Neutrophil (primary cell): ENCODE results near the gene IDE.

Experiments
- H3K27ac ChIP-seq: fragments of 200-600 bp; sonication (generic); 2 replicates; pipeline ENCODE4 v1.5.1; 2016; ENCODE audit warnings: mild to moderate bottlenecking, moderate library complexity
- H3K27me3 ChIP-seq: fragments of 200-600 bp; sonication (generic); 2 replicates; pipeline ENCODE4 v1.6.0; 2016; ENCODE audit warnings: mild to moderate bottlenecking
- H3K36me3 ChIP-seq: fragments of 200-600 bp; sonication (generic); 2 replicates; pipeline ENCODE4 v1.5.1; 2017
- H3K4me1 ChIP-seq, 2 experiments: fragments of 200-600 bp in 1 of 2; sonication (generic) in 1 of 2; 1 replicate in 1 of 2; 2 replicates in 1 of 2; pipeline versions ENCODE4 v1.5.1 to v1.6.1; 2013 to 2016; ENCODE audit warnings: low read depth in 1 of 2, low read length in 1 of 2, mild to moderate bottlenecking in 1 of 2, moderate library complexity in 1 of 2; ENCODE audit not compliant: control insufficient read depth in 1 of 2, insufficient read depth in 1 of 2
- H3K4me3 ChIP-seq, 2 experiments: fragments of 200-600 bp in 1 of 2; sonication (generic) in 1 of 2; 1 replicate in 1 of 2; 2 replicates in 1 of 2; pipeline ENCODE4 v1.5.1; 2013 to 2016; ENCODE audit warnings: low read depth in 1 of 2, low read length in 1 of 2, mild to moderate bottlenecking in 1 of 2, moderate library complexity in 1 of 2
- H3K9me3 ChIP-seq: fragments of 200-600 bp; sonication (generic); 2 replicates; pipeline ENCODE4 v1.5.1; 2016
- CTCF ChIP-seq: fragments of 200-600 bp; sonication (generic); IDR thresholded peaks from 2 replicates; pipeline ENCODE4 v1.5.1; 2016; ENCODE audit warnings: antibody characterized with exemption

IDE gene

DNA sequence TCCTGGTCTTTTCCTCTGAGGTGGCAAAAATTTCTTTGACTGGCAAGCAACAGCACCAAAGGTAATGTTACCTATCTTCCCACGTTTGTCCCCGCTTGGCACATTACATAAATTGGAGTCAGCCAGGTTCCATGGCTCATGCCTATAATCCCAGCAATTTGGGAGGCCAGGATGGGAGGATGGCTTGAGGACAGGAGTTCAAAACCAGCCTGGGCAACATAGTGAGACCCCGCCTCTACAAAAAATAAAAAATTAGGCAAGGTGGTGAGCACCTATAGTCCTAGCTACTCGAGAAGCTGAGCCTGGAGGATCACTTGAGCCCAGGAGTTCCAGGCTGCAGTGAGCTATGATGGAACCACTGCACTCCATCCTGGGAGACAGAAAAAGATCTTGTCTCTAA, 139.5 kb downstream of the IDE start:
- Histone ChIP-seq H3K9me3 (no peaks in the 10 kb centered on the region), H3K27ac (no peak overlapping the region), H3K27me3 (no peaks in the 10 kb centered on the region), H3K4me3 (no peak overlapping the region), H3K36me3 (no peaks in the 10 kb centered on the region), H3K4me1 (no peaks in the 10 kb centered on the region)
- TF ChIP-seq CTCF: no peak

- no peak overlapping the region for H3K27ac ChIP-seq
- H3K4me1 ChIP-seq: no peaks in the 10 kb centered on the region
- TF ChIP-seq CTCF: no peak
- H3K36me3 ChIP-seq: no peaks in the 10 kb centered on the region
- H3K4me3 ChIP-seq: no peak overlapping the region
- H3K9me3 ChIP-seq: no peaks in the 10 kb centered on the region
- no peaks in the 10 kb centered on the region for H3K27me3 ChIP-seq
Measured at GRCh38 chr10:92432596-92432995, 141.3 kb downstream of the IDE start.

- no peak overlapping the region for H3K27ac ChIP-seq
- H3K9me3 ChIP-seq: no peaks in the 10 kb centered on the region
- H3K4me1 ChIP-seq: no peaks in the 10 kb centered on the region
- no peak for TF ChIP-seq CTCF
- no peaks in the 10 kb centered on the region for H3K36me3 ChIP-seq
- no peak overlapping the region for H3K4me3 ChIP-seq
- no peaks in the 10 kb centered on the region for H3K27me3 ChIP-seq
Measured at GRCh38 chr10:92430103-92430502, 143.8 kb downstream of the IDE start.

DNA sequence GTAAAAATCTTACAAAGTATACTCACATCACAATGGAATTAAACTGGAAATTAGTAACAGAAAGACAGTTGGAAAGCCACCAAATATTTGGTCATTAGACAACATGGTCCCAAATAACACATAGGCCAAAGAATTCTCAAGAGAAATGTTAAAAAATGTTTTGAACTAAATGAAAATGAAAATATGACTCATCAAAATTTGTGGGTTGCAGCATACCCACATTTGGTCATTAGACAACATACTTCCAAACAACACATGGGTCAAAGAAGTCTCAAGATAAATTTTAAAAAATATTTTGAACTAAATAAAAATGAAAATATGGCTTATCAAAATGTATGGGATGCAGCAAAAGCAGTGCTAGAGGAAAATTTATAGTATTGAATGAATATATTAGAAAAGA, 152.3 kb downstream of the IDE start:
- Histone ChIP-seq H3K27ac (no peak overlapping the region), H3K36me3 (no peaks in the 10 kb centered on the region), H3K4me1 (peaks cover 0 to 10% of the 10 kb centered on the region in 2 experiments), H3K9me3 (no peaks in the 10 kb centered on the region), H3K4me3 (no peak overlapping the region), H3K27me3 (peaks cover 15% of the 10 kb centered on the region)
- no peak for TF ChIP-seq CTCF

DNA sequence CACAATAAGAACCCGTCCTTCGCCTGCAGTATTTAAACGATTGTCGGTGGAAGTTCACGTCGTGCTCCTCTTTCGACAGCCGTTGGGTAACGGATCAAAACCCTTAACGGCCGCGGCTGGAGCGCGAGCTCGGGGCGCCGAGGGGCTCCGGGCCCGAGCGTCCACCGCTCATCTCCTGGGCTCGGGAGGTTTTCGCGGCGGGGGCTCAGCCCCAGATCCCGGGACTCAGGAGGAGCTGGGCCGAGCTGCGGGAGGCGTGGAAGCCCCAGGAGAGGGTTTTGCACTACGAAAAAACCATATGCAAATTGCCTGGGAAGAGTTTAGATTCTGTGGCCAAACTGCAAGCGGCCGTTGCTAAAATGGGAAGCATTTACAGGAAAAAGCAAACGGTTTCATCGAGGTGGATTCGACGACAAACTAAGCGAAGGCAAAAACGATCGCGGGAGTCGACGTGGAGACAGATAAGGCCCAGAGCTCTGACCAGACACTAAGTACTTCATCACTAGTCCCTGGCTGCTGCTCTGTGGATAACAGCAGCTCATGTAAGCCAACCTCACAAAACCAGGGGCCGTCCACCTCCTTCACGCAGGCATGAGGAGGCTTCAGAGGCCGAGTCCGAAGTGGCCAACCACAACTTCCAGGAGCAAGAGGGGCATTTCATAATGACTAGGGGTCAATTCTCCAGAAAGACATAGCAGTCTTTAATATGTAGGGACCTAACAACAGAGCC, 153.2 kb downstream of the IDE start:
- no peak for TF ChIP-seq CTCF
- Histone ChIP-seq H3K27ac (no peak overlapping the region), H3K27me3 (peaks cover 15% of the 10 kb centered on the region), H3K9me3 (no peaks in the 10 kb centered on the region), H3K36me3 (no peaks in the 10 kb centered on the region), H3K4me3 (peak overlapping the region; percentile 35 to 44), H3K4me1 (peaks cover 0 to 10% of the 10 kb centered on the region in 2 experiments)
